ENCODE results near the gene PDE7B.

Gene PDE7B

GRCh38 chr6:136030131-136030530, 178.6 kb downstream of the PDE7B start:
- H3K9ac ChIP-seq (ENCODE audit: low read length), result no peak overlapping the region
- H2AK5ac ChIP-seq (ENCODE audit: low read length), result no peak overlapping the region
- no peak overlapping the region for H2BK12ac ChIP-seq (ENCODE audit: low read length)
- no peak overlapping the region for H3K23ac ChIP-seq (ENCODE audit: low read length)
- H3K14ac ChIP-seq (ENCODE audit: low read length), result no peak overlapping the region
- no peaks in the 10 kb centered on the region for H3K27me3 ChIP-seq (ENCODE audit: insufficient read depth, low read length)
- H4K12ac ChIP-seq (ENCODE audit: low read depth, low read length), result no peak overlapping the region
- no peaks in the 10 kb centered on the region for H3K36me3 ChIP-seq (ENCODE audit: control insufficient read depth in 1 of 2, insufficient read depth in 2 of 2, low read length in 2 of 2)
- H3K4me3 ChIP-seq (ENCODE audit: low read depth, low read length), result no peak overlapping the region
- H3K79me2 ChIP-seq (ENCODE audit: control insufficient read depth, insufficient read depth, low read length, poor library complexity), result no peaks in the 10 kb centered on the region
- no peak overlapping the region for H3K18ac ChIP-seq (ENCODE audit: low read length)
- no peak overlapping the region for H3K4ac ChIP-seq (ENCODE audit: low read depth, low read length)
- no peak overlapping the region for H2BK5ac ChIP-seq (ENCODE audit: low read depth, low read length, poor library complexity)
- H3K79me1 ChIP-seq (ENCODE audit: low read length), result no peaks in the 10 kb centered on the region
- H2BK120ac ChIP-seq (ENCODE audit: insufficient read depth, low read length, poor library complexity), result no peak overlapping the region
- H4K91ac ChIP-seq (ENCODE audit: low read depth, low read length), result no peak overlapping the region
- no peaks in the 10 kb centered on the region for H3K9me3 ChIP-seq (ENCODE audit: insufficient read depth, low read depth, low read length)
- no peak overlapping the region for H3K4me2 ChIP-seq (ENCODE audit: low read length)
- H4K8ac ChIP-seq (ENCODE audit: low read depth, low read length), result no peak overlapping the region
- no CpG with 5 or more reads among the region's 3 CpGs for WGBS (ENCODE audit: extremely low coverage, insufficient coverage, insufficient read length)
- H3K27ac ChIP-seq (ENCODE audit: low read depth, low read length), result no peak overlapping the region
- H2AFZ ChIP-seq (ENCODE audit: insufficient read depth, low read length, poor library complexity), result no peak overlapping the region
- peak in 1 of 2 donors; percentile 16 for DNase-seq
- no peaks in the 10 kb centered on the region for H3K4me1 ChIP-seq (ENCODE audit: control insufficient read depth in 1 of 2, insufficient read depth in 2 of 2, low read length in 2 of 2)

- Histone ChIP-seq H3K27ac (ENCODE audit: low read depth, low read length) (no peak overlapping the region), H2BK12ac (ENCODE audit: low read length) (no peak overlapping the region), H2BK5ac (ENCODE audit: low read depth, low read length, poor library complexity) (no peak overlapping the region), H3K79me1 (ENCODE audit: low read length) (no peaks in the 10 kb centered on the region), H4K91ac (ENCODE audit: low read depth, low read length) (no peak overlapping the region), H2AK5ac (ENCODE audit: low read length) (no peak overlapping the region), H3K14ac (ENCODE audit: low read length) (no peak overlapping the region), H4K12ac (ENCODE audit: low read depth, low read length) (no peak overlapping the region), H3K18ac (ENCODE audit: low read length) (no peak overlapping the region), H3K4me3 (ENCODE audit: low read depth, low read length) (no peak overlapping the region), H3K27me3 (ENCODE audit: insufficient read depth, low read length) (no peaks in the 10 kb centered on the region), H3K79me2 (ENCODE audit: control insufficient read depth, insufficient read depth, low read length, poor library complexity) (no peaks in the 10 kb centered on the region), H3K36me3 (ENCODE audit: control insufficient read depth in 1 of 2, insufficient read depth in 2 of 2, low read length in 2 of 2) (no peaks in the 10 kb centered on the region), H3K4me2 (ENCODE audit: low read length) (no peak overlapping the region), H4K8ac (ENCODE audit: low read depth, low read length) (no peak overlapping the region), H3K4me1 (ENCODE audit: control insufficient read depth in 1 of 2, insufficient read depth in 2 of 2, low read length in 2 of 2) (no peaks in the 10 kb centered on the region), H3K4ac (ENCODE audit: low read depth, low read length) (no peak overlapping the region), H2BK120ac (ENCODE audit: insufficient read depth, low read length, poor library complexity) (no peak overlapping the region), H2AFZ (ENCODE audit: insufficient read depth, low read length, poor library complexity) (no peak overlapping the region), H3K9ac (ENCODE audit: low read length) (no peak overlapping the region), H3K23ac (ENCODE audit: low read length) (no peak overlapping the region), H3K9me3 (ENCODE audit: insufficient read depth, low read depth, low read length) (no peaks in the 10 kb centered on the region)
- DNase-seq, result peak in 1 of 2 donors; percentile 39
These were observed 180.5 kb downstream of the PDE7B start for GRCh38 chr6:136031982-136032381.

- Histone ChIP-seq H3K27ac (ENCODE audit: low read depth, low read length) (no peak overlapping the region), H3K4me2 (ENCODE audit: low read length) (no peak overlapping the region), H4K8ac (ENCODE audit: low read depth, low read length) (no peak overlapping the region), H3K23ac (ENCODE audit: low read length) (no peak overlapping the region), H2BK5ac (ENCODE audit: low read depth, low read length, poor library complexity) (no peak overlapping the region), H4K91ac (ENCODE audit: low read depth, low read length) (no peak overlapping the region), H3K27me3 (ENCODE audit: insufficient read depth, low read length) (no peaks in the 10 kb centered on the region), H3K36me3 (ENCODE audit: control insufficient read depth in 1 of 2, insufficient read depth in 2 of 2, low read length in 2 of 2) (no peaks in the 10 kb centered on the region), H3K79me2 (ENCODE audit: control insufficient read depth, insufficient read depth, low read length, poor library complexity) (no peaks in the 10 kb centered on the region), H2BK120ac (ENCODE audit: insufficient read depth, low read length, poor library complexity) (no peak overlapping the region), H3K9ac (ENCODE audit: low read length) (no peak overlapping the region), H3K18ac (ENCODE audit: low read length) (no peak overlapping the region), H2AK5ac (ENCODE audit: low read length) (no peak overlapping the region), H3K14ac (ENCODE audit: low read length) (no peak overlapping the region), H3K4ac (ENCODE audit: low read depth, low read length) (no peak overlapping the region), H2AFZ (ENCODE audit: insufficient read depth, low read length, poor library complexity) (no peak overlapping the region), H3K79me1 (ENCODE audit: low read length) (no peaks in the 10 kb centered on the region), H2BK12ac (ENCODE audit: low read length) (no peak overlapping the region), H3K4me3 (ENCODE audit: low read depth, low read length) (no peak overlapping the region), H3K9me3 (ENCODE audit: insufficient read depth, low read depth, low read length) (no peaks in the 10 kb centered on the region), H4K12ac (ENCODE audit: low read depth, low read length) (no peak overlapping the region), H3K4me1 (ENCODE audit: control insufficient read depth in 1 of 2, insufficient read depth in 2 of 2, low read length in 2 of 2) (no peaks in the 10 kb centered on the region)
- no CpG with 5 or more reads among the region's 4 CpGs for WGBS (ENCODE audit: extremely low coverage, insufficient coverage, insufficient read length)
- DNase-seq, result no peak
These were observed 181.9 kb downstream of the PDE7B start for GRCh38 chr6:136033416-136033815.

- Histone ChIP-seq H2AFZ (ENCODE audit: insufficient read depth, low read length, poor library complexity) (no peak overlapping the region), H3K23ac (ENCODE audit: low read length) (no peak overlapping the region), H4K12ac (ENCODE audit: low read depth, low read length) (no peak overlapping the region), H3K4me1 (ENCODE audit: control insufficient read depth in 1 of 2, insufficient read depth in 2 of 2, low read length in 2 of 2) (no peaks in the 10 kb centered on the region), H3K79me1 (ENCODE audit: low read length) (no peaks in the 10 kb centered on the region), H3K4ac (ENCODE audit: low read depth, low read length) (no peak overlapping the region), H3K79me2 (ENCODE audit: control insufficient read depth, insufficient read depth, low read length, poor library complexity) (no peaks in the 10 kb centered on the region), H2AK5ac (ENCODE audit: low read length) (no peak overlapping the region), H3K14ac (ENCODE audit: low read length) (no peak overlapping the region), H3K36me3 (ENCODE audit: control insufficient read depth in 1 of 2, insufficient read depth in 2 of 2, low read length in 2 of 2) (no peaks in the 10 kb centered on the region), H2BK12ac (ENCODE audit: low read length) (no peak overlapping the region), H4K8ac (ENCODE audit: low read depth, low read length) (no peak overlapping the region), H2BK120ac (ENCODE audit: insufficient read depth, low read length, poor library complexity) (no peak overlapping the region), H3K27ac (ENCODE audit: low read depth, low read length) (no peak overlapping the region), H2BK5ac (ENCODE audit: low read depth, low read length, poor library complexity) (no peak overlapping the region), H3K27me3 (ENCODE audit: insufficient read depth, low read length) (no peaks in the 10 kb centered on the region), H3K9ac (ENCODE audit: low read length) (no peak overlapping the region), H3K4me3 (ENCODE audit: low read depth, low read length) (no peak overlapping the region), H3K4me2 (ENCODE audit: low read length) (no peak overlapping the region), H3K9me3 (ENCODE audit: insufficient read depth, low read depth, low read length) (no peaks in the 10 kb centered on the region), H3K18ac (ENCODE audit: low read length) (no peak overlapping the region), H4K91ac (ENCODE audit: low read depth, low read length) (no peak overlapping the region)
- DNase-seq, result no peak
- WGBS (ENCODE audit: extremely low coverage, insufficient coverage, insufficient read length), result no CpG with 5 or more reads among the region's 2 CpGs
These were observed 182.9 kb downstream of the PDE7B start for GRCh38 chr6:136034422-136034821.
